Gastrocnemius medialis (tissue), 4 donors: Measurements from ENCODE around the gene DTD1.

ENCODE experiments used
- CTCF ChIP-seq, 5 experiments: fragments of 450-650 bp in 3 of 5; fragments of 200-600 bp in 2 of 5; sonication (generic) in 2 of 5; IDR thresholded peaks in 4 of 5; conservative IDR thresholded peaks in 1 of 5; 1 replicate in 4 of 5; 2 replicates in 1 of 5; pipeline ENCODE4 v1.5.1; 2016 to 2019; ENCODE audit warnings: antibody characterized with exemption in 5 of 5, mild to moderate bottlenecking in 3 of 5, moderate library complexity in 3 of 5
- POLR2A ChIP-seq, 2 donors: fragments of 450-650 bp; IDR thresholded peaks; one replicate each; pipeline ENCODE4 v1.6.1; 2017; ENCODE audit warnings: antibody characterized with exemption in 2 of 2, mild to moderate bottlenecking in 2 of 2, moderate library complexity in 2 of 2

- TF ChIP-seq CTCF (IDR thresholded peaks at IDR 0.05 in 4 of 5, conservative IDR thresholded peaks at IDR 0.05 in 1 of 5) = no peak
- no peak for TF ChIP-seq POLR2A (IDR thresholded peaks at IDR 0.05)
Observed at GRCh38 chr20:18728165-18728869, 140.5 kb downstream of the DTD1 start.
